Metanephros (tissue), 1 donor: ENCODE results near the gene MAP1LC3C. TPM values are rescaled to one million over a fixed set of nuclear protein-coding genes. Genes with fewer than 3 reads are reported as not detected.

Experiments used
- total RNA-seq: library from RNA; depleted of rRNA; stranded (reverse); fragments of >200 nt; gene quantifications from one replicate; pipeline ENCODE4 v1.2.3, GENCODE V29; 2014

The MAP1LC3C gene
- total RNA-seq: 1.9 TPM

GRCh38 chr1:241999026-241999425 lies at the start of gene MAP1LC3C:
Gene MAP1LC3C, minus strand, starts transcription at chr1:241999098. Its CDS starts 90 bp downstream, at chr1:241999008.

GRCh38 chr1:241957692-241958494 lies 41.0 kb downstream of the MAP1LC3C start, which contains the start of gene BECN2:
Gene BECN2, plus strand, starts transcription at chr1:241957767. Its CDS starts 0 bp downstream, at chr1:241957767.

Other genes with a start within 250 kb of the MAP1LC3C start
- 4.1 TPM for gene EXO1, start 150.9 kb downstream of the MAP1LC3C start, total RNA-seq
- gene BECN2, start 41.3 kb downstream of the MAP1LC3C start, total RNA-seq: not detected